Globus pallidus (tissue), 1 donor: ENCODE data around the gene CSMD2.

Source experiments
- DNase-seq: peaks from one replicate; pipeline ENCODE4 v3.0.0-alpha.2; 2015; ENCODE audit warnings: low spot score

CSMD2 gene

DNA sequence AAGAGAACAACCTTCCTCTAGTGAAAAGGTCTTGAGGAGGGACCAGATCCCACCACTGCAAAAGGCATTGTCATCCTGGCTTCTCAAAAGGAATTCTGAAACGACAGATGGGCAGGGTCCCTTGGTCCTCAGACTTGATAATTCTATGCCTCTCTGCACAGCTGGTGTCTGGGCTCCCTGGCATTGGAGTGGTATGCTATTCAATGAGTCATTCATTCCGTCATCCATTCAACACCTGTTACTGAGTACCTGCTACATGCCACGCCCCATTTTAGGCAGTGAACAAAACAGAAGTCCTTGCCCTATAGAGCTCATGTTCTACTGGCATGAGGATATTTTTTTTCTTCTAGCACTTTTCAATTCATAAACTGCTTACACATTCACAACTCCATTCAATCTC is 347.0 kb downstream of the CSMD2 start:
- no peak for DNase-seq

DNA sequence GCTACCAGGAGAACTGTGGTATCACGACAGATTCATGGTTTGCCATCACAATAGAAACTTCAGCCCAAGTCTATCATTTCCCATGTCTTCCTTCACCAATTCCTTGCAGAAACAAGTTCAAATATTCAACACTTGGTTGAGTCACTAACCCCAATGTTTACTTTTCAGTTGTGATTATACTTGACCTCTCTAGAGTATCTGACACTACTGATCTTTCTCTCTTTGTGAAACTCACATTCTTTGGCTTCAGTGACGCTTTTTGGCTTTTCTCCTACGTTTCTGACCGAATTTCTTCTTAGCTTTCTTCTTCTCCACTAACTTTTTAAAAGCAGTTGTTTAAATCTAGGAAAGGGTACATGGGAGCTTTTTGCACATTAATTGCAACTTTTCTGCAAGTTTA is 350.0 kb downstream of the CSMD2 start:
- DNase-seq = no peak

- no peak for DNase-seq
Observed at GRCh38 chr1:33814166-33814565, 350.9 kb downstream of the CSMD2 start.

- DNase-seq = no peak
Observed at GRCh38 chr1:33810571-33810970, 354.5 kb downstream of the CSMD2 start.

- DNase-seq = no peak
Observed at GRCh38 chr1:33805988-33806387, 359.0 kb downstream of the CSMD2 start.

GRCh38 chr1:33802268-33802667 is 362.8 kb downstream of the CSMD2 start:
- no peak for DNase-seq

DNA sequence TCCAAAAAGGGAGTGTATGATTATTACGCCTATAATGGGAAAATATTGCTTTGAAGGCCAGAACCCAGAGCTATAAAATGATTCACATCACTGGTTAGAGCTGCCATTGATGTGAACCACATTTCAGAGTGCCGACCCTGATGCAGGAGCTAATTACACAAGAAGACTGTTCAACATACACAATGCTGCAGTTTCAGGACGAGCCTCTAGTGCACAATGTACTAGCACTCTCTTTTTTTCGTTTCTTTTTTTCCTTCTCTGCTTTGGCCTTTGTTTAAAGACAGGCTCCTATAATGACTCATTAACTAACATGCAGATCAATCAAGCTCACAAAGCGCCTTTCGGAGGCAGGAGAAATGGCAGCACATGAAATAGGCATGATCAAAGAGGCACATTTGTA is 367.2 kb downstream of the CSMD2 start:
- no peak for DNase-seq

DNA sequence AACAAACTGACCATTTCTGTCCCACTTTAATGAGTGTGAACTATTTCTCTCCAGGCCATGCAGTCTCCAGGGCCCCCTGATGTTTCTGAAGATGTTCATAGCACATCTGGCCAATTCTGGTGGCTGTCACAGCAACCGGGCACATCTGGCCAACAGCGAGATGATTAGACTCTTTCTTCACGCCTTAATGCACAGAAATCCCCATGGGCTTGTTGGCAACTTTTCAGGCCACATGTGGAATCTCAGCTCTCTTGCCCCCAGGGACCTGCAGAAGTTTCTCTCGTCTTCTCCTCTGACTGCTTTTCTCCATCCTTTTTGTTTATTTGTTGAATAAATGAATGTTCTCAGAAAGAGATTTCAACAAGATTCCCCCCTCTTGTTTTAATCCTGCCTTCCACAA is 372.4 kb downstream of the CSMD2 start:
- no peak for DNase-seq

GRCh38 chr1:33792216-33792615 is 372.8 kb downstream of the CSMD2 start:
- no peak for DNase-seq

GRCh38 chr1:33791251-33791650 is 373.8 kb downstream of the CSMD2 start:
- no peak for DNase-seq

GRCh38 chr1:33790577-33790976 is 374.5 kb downstream of the CSMD2 start:
- DNase-seq = no peak

DNA sequence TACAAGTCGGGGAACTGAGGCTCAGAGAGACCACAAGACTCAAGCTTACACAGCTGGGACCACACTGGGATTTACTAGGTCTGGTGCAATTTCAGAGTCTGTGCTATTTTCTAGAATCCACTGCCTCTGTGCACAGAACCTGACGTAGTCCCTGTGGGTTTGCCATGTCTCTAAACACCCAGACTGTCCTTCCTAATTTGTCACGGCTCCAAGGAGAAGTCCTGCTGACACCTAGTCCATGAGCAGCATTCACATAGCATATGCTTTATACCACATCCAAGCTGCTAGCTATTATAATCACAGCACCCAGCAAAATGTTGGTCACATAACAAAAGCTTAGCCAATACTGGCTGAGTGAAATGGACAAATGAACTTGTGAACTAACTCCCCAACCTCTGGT is 380.2 kb downstream of the CSMD2 start:
- no peak for DNase-seq

DNA sequence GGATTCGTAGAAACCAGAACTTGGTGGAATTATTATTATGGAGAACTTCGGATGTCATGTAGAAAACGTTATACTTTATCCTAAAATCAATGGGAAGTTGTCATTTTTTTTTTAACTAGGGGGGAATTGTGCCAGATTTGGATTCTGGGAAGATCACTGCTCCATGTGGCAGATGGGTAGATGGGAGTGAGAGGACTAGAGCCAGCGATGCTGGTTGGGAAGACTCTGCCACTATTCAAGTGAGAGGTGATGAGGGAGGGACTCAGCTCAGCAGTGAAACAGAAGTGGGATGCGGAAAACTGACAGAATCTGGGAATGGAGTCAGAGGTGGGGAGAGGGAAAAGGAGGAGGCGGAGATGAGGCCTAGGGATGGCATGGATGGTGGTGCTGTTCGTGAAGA is 382.3 kb downstream of the CSMD2 start:
- DNase-seq = no peak

- no peak for DNase-seq
Observed at GRCh38 chr1:33781652-33782051, 383.4 kb downstream of the CSMD2 start.

GRCh38 chr1:33777337-33777736 is 387.7 kb downstream of the CSMD2 start:
- DNase-seq = no peak

- no peak for DNase-seq
Observed at GRCh38 chr1:33768821-33769220, 396.2 kb downstream of the CSMD2 start.

DNA sequence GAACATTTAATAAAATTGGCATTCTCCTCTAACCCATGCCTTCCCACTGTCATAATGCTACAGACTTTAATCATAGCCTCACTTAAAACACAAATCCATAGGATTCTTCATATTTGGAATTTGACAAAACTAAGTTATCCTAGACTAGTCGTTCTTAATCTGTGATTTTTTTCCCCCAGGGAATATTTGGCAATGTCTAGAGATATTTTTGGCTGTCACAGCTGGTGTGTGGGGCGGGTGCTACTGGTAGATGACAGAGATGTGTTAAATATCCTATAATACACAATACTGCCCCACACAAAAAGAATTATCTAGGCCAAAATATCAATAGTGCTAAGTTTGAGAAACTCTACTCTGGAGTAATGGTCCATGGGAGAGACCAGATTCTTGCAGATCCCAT is 396.9 kb downstream of the CSMD2 start:
- DNase-seq = no peak

DNA sequence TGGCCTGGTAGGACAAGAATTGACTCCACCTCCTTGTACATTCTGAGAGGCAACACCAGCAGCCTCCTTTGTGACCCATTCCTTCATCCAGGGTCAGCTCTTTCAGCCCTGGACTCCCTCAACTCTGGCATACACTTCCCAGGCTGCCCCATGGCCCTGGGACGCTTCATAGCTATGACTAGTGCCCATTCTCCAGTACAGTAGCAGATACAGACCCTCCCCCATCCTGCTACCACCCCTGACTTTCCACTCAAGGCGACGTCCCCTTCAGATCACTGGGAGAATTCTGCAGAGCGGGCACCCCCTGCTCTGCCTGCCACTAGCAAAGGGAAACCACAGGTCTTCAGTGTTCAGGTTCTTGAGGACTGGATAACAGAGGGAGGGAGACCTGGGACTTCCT is 400.9 kb downstream of the CSMD2 start:
- DNase-seq = no peak

GRCh38 chr1:33763406-33763805 is 401.6 kb downstream of the CSMD2 start:
- DNase-seq = no peak

- no peak for DNase-seq
Observed at GRCh38 chr1:33762962-33763361, 402.1 kb downstream of the CSMD2 start.

DNA sequence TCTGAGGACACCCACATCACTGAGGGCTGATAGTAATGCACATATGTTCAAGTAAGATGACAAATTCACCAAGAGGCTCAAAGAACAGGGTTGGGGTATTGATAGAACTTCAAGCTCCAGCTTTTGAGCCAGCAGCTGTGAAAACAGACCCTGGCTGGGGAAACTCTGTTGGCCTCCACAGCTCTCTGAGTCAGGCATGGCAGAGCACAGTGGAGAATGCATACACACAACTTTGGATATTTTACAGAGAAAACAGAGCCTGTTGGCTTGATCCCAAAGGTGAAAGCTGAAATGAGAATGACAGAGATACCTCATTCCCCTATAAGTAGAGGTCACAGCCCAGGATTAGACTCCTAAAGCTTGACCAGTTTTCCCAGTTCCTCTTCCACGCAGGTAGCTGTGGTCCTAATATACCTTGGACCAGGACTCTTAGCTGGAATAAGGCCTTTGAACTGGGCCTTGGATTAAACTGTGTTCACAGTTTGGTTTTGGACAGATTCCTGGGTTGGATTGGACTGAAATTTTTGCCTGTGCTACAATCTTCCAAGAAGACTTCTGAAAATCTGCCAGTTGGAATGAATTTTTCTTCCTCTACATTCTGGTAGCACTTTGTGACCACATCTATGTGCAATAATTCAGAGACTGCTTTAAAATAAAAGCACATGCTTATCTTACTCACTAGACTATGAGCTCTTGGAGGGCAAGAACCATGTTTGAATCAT is 402.8 kb downstream of the CSMD2 start:
- DNase-seq = no peak

- DNase-seq = no peak
Observed at GRCh38 chr1:33758698-33759097, 406.3 kb downstream of the CSMD2 start.

DNA sequence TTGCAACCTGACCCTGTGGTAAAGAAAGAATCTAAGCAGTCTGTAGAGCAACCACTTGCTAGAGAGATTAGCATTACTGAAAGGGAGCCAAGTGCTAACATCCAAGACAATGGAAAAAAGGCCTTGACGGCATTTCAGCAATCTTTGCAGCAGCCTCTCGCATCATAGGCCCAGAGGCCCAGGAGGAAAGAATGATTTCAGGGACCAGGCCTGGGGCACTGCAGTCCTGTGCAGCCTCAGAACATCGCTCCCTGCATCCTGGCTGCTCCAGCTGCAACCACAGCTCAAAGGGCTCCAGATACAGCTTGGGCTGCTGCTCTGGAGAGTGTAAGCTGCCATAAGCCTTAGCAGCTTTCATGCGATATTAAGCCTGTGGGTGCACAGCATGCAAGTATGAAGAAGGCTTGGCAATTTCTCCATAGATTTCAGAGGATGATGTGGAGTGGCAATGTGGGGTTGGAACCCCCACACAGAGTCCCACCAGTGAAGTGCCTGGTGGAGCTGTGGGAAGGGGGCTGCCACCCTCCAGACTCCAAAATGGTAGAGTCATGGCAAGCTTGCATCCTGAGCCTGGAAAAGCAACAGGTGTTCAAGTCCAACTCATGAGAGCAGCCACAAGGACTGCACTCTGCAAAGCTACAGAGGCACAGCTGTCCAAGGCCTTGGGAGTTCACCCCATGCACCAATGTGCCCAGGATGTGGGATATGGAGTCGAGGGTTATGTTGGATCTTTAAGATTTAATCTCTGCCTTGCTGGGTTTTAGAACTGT is 411.8 kb downstream of the CSMD2 start:
- DNase-seq = no peak

GRCh38 chr1:33745942-33746341 is 419.1 kb downstream of the CSMD2 start:
- DNase-seq = no peak
